GM12865 (cell line): ENCODE data around the gene ATPAF2.

Experiments
- DNase-seq: peaks from one replicate; pipeline ENCODE4 v3.0.0; 2010; ENCODE audit warnings: low read depth
- H3K4me3 ChIP-seq: 2 replicates; pipeline ENCODE4 v1.5.1; 2011; ENCODE audit warnings: mild to moderate bottlenecking, low read depth, low read length, control low read depth
- CTCF ChIP-seq: IDR thresholded peaks from 2 replicates; pipeline ENCODE4 v1.5.1; 2011; ENCODE audit warnings: low read length, control low read depth, low read depth, inconsistent platforms; ENCODE audit not compliant: insufficient read depth; ENCODE audit errors: missing control alignments

ATPAF2 gene

GRCh38 chr17:18056214-18056613 is 17.2 kb upstream of the ATPAF2 start:
- TF ChIP-seq CTCF = no peak
- H3K4me3 ChIP-seq = no peak overlapping the region
- no peak for DNase-seq

- no peak overlapping the region for H3K4me3 ChIP-seq
- DNase-seq = no peak
- TF ChIP-seq CTCF = no peak
Measured at GRCh38 chr17:18055597-18055996, 16.6 kb upstream of the ATPAF2 start.

- DNase-seq = no peak
- no peak for TF ChIP-seq CTCF
- no peak overlapping the region for H3K4me3 ChIP-seq
Measured at GRCh38 chr17:18045691-18046350, 6.9 kb upstream of the ATPAF2 start.

- TF ChIP-seq CTCF = no peak
- no peak for DNase-seq
- H3K4me3 ChIP-seq = no peak overlapping the region
Measured at GRCh38 chr17:18044609-18045008, 5.6 kb upstream of the ATPAF2 start.

- H3K4me3 ChIP-seq = no peak overlapping the region
- TF ChIP-seq CTCF = no peak
- DNase-seq = no peak
Measured at GRCh38 chr17:18043491-18043890, 4.5 kb upstream of the ATPAF2 start.

- no peak for TF ChIP-seq CTCF
- no peak for DNase-seq
- no peak overlapping the region for H3K4me3 ChIP-seq
Measured at GRCh38 chr17:18042983-18043382, 4.0 kb upstream of the ATPAF2 start.

- H3K4me3 ChIP-seq = no peak overlapping the region
- no peak for DNase-seq
- TF ChIP-seq CTCF = no peak
Measured at GRCh38 chr17:18041776-18042175, 2.8 kb upstream of the ATPAF2 start.
